GM10847 (cell line): ENCODE measurements around the gene SNRK.

Experiments
- POLR2A ChIP-seq: IDR thresholded peaks from 2 replicates; pipeline ENCODE4 v1.6.1; 2011; ENCODE audit not compliant: insufficient read length; ENCODE audit errors: extremely low read depth

SNRK gene

DNA sequence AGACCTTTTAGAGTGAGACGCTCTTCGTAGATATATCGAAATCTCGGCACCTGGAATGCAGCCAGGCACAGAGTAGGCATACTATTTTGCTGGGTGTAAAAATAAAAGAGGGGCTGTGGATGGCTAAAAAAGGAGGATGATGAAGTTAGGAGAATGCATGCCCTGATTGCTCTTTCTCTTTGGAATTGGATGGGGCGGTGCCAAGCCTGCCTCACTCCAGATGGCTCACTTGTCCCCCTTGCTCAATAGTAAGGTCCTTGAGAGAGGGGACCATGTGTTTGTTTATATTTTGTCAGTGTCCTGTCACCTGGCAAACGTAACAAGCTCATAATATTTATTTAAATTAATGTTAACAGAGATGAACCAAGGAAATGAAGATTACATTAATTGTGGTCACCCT, 33.0 kb downstream of the SNRK start:
- TF ChIP-seq POLR2A: no peak

DNA sequence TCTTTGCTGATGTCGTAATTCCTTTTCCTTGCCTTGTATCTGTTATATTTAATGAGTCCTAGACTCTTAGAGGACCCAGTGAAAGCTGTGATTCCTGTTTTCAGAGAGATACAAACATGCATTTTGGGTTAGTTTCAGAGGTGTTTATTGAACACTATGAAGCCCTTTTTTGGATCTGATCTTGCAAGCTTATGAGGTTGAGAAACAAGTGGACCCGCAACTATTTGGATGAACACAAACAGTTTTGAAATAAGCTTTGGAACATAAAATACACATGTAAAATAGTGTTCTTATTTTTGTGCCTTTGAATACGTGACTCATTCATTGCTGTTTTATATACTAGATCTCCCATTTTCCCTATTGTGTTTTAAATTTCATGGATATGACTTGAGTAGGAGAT, 33.5 kb downstream of the SNRK start:
- TF ChIP-seq POLR2A: no peak

DNA sequence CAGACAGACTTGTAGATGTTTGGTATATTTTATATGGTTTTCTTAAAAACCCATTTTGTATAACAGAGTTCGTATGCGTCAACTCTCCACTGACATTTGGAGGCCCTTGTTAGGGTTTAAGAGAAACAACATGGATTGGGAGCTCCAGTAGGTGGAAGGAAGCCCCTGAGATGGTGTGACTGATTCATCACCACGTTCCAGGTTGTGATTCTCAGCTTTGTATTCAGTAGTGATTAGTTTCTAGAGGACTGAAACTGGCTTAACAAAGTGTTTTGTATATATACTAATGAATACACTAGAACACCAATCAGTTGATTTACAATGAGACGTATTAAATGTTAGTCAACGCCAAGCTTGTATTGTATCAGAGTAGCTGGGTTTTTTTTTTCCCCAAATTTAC, 33.9 kb downstream of the SNRK start:
- TF ChIP-seq POLR2A: no peak

DNA sequence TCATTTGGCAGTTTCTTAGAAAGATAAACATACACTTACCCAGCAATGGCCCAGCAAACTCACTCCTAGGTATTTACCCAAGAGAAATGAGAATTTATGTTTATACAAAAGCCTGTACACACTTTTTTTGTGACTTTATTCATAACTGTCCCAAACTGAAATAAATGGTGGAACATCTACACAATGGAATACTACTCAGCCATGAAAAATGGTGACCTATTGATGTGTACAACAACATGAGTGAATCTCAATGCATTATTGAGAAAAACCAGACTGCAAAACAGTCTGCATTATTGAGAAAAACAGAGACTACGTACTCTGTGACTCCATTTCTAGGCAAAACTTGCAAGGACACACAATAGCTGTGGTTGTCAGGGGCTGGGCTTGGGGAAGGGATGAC, 37.2 kb downstream of the SNRK start:
- no peak for TF ChIP-seq POLR2A

DNA sequence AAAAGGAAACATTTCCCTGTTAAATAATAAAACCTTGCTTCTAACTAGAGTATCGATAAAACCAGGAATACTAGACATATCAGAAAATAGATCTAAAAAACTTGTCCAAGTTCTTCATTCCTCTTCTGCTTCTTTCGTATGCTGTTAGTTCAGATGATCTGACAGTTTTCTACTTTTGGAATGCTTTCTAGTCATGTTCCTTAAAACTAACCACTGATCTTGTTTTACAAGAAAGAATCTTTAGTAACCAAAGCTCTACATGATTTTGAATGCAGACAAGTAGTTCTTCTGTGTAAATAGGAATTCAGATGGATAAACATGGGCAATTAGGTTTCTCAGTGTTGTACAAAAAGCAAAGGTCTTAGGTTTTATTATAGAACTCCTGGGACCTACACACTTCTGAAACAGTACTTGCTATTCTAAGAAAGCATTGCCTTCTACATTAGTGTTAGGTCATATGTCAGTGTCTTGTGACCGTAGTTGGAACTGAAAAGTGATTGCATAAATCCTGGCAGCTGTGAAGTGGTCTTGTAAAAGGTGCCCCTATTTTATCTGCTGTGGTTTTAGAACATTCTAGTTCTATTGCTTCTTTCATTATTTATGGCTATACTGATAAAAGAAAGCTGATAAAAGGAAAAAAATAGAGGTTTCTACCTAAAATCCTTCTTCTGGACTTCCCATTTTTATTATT, 40.7 kb downstream of the SNRK start:
- TF ChIP-seq POLR2A: no peak

DNA sequence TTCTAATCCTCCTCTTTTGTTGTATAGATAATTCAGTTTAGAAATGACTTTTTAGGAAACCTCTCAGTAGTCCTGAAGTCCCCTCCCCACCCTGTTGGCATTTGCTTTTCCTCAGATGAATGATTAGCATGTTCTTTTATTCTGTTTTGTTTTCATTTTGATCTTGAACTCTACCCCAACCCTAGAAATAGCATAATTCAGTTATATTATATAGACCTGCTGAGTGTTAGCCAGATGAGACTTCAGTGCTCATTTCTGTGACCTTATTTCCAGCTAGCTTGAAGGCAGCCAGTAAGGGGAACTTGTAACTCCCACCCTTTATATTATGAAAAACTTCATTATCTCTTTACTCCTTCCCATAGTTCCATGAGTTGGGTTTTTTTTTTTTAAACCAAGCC, 41.2 kb downstream of the SNRK start:
- TF ChIP-seq POLR2A: no peak

DNA sequence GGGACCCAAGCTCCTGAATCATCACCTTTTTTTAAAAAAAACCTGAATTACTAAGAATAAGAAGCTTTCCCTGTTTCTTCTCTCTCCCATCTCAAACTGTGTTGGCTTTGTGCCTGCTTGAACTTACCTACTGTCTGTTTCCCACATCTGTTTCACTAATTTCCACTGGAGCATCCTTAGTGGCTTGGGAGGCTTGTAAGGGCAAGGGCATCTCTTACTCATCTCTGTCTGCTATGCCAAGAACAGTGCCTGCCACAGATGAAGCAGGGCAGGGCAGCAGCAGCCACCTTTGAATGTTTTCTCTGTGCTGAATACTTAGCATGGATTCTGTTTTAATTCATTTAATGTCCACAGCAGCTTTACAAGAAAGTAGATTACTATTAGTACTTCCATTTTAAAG, 42.3 kb downstream of the SNRK start:
- TF ChIP-seq POLR2A: no peak

DNA sequence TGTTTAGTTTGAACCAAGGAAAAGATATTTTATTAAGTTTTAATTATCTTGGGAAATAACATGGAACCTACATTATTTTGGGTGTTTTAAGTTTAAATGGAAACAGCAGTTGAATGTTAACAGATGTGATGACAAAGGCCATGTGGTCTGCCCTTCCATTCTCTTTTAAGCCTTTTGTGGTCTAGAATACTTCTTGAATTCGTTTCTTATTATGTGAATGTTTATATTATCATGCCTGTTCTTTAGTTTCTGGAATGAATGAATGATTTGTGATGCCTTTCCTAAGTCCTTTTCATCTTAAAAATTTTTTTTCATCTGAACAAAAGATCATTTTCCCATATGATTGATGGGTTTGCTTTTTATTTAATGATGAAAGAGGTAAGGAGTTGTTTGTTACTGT, 44.6 kb downstream of the SNRK start:
- TF ChIP-seq POLR2A: no peak

DNA sequence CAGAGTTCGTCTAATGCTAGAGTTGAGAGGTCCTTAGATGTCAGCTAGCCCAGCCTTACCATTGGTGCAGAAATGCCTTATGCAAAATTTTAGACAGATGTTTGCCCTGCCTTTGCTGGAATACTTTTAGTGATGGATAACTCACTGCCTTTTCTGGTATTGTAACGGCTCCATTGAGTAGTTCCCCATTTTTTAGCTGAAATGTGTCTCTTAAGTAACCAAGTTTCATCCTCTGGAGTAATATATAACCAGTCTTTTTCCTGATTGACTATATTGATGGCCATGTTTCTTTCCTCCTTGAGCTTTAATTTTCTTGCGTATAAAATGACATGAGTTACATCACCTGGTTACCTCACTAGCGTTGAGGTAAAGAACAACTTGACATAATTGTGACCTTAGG, 45.0 kb downstream of the SNRK start:
- no peak for TF ChIP-seq POLR2A

DNA sequence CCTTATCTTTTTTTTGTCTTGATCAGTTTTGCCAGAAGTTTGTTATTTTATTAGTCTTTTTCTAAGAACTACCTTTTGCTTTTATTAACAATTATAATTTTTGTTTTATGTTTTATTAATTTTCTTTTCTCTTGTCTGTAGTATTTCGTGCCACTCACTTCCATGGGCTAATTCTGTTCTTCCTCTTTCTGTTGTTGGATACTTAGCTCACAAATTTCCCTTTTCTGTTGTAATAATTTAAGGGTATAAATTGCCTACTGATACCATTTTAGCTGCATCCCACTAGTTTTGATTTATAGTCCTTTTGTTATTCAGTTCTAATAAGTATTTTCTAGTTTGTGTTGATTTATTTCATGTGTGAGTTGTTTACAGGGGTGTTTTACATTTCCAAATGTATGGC, 48.6 kb downstream of the SNRK start:
- TF ChIP-seq POLR2A: no peak

DNA sequence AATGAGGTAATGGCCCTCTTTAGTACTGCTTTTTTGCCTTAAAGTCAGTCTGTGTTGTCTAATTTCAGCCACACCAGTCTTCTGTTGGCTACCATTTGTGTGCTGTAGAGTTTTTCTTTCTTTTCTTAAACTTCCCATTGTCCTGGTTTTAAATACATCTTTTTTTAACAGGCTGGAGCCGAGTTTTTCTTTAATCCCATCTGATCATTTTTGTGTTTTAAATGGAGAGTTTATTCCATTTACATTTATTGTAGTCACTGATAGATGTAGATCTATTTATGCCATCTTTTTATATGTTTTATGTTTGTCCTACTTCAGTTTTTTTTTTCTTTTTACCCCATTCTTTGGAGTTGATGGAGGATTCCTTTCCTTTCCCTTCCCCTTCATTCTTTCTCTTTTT, 49.5 kb downstream of the SNRK start:
- TF ChIP-seq POLR2A: no peak

DNA sequence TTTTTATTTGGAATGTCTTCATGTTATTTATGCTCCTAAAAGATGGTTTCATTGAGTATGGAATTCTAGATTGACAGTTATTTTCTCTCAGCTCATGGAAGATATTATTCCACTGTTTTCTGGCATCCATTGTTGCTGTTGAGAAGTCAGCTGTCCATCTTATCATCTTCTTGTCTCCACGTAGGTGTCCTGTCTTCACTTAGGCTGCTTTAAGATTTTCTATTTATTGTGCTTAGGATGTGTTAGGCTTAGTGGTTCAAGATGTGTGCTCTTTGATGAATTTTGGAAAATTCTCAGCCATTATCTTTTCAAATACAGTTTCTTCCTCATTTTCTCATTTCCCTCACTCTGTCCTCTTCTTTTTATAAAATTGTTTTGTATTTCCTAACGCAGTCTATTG, 52.0 kb downstream of the SNRK start:
- no peak for TF ChIP-seq POLR2A

DNA sequence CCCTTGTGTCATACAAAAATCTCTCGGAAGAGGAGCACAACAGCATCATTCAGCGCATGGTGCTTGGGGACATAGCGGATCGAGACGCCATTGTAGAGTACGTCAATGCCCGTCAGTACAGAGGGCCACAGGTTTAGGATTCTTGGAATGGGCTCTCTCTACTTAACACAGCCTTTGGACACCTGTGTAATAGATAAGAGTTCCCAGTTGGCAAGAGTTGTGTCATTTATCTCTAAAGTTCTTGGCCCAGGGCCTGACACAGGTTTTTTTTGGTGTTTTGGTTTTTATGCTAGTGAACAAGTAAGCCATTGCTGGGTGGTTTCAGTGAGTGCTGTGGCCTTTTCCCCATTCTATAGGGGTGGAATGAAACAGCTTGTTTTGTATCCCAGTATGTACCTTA, 54.1 kb downstream of the SNRK start:
- no peak for TF ChIP-seq POLR2A

DNA sequence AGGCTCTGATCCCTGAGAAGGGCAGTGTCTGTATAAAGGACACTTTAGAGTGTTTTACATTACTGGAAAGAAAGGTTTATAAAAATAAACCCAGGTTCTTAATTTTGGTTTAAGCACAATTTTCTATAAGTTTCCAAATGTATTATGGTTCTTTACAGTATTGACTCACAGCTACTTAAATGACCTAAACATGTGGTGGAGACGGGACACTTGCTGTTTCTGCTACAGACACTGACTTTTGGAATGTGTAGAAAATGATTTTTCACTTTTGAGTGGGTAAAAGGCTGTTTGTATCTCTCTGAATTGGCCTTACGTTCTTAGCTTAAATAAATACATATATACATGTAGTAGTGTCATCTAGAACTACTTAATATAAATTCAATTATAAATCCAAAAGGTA, 55.4 kb downstream of the SNRK start:
- no peak for TF ChIP-seq POLR2A

DNA sequence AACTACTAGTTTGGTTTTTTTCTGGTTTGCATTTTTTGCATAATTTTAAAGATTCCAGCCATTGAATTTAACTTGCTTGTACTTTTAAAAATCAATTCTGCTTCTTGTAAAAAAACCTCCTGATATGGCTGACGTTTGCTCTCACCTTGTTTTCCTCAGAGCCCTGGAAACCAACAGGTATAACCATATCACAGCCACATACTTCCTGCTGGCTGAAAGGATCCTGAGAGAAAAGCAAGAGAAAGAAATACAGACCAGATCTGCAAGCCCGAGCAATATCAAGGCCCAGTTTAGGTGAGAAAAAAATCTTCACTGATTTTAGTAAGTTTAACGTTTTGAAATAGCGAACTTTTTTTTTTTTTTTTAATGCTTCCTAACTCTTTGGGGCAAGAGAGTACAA, 56.8 kb downstream of the SNRK start:
- no peak for TF ChIP-seq POLR2A

DNA sequence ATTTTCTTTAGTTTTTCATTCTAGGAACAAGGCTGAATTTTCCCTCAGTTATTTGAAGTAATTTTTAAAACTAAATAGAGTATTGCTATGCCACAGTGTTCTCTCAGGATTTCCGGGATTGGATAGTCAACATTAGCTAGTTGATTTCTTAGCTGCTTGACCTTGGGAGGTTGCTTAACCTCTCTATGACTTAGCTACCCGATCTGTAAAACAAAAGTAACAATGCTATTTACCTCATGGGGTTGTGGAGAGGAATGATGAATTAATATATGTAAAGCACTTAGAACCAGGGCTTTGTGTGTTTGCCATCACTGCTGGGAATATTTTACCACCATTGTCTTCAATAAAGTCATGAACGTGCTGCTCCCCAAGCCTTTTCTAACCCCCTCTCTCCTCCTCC, 57.5 kb downstream of the SNRK start:
- TF ChIP-seq POLR2A: no peak

DNA sequence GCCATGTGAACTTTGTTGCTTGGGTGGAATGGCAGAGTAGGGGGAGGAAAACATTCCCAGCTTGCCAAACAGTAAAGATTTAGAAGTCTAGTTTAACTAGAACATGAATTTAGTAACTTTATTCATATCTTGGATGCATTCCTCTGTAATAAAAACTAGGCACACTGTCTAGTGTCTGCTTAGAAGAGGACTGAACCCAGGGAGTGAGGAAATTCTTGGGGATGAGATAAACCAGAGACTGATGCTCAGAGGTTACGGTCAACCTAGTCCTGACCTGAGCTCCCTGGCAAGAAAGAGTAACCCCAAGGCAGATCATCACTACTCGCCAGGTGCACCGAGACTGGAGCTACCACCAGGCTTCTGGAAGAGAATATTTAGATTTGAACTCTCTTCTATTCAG, 58.2 kb downstream of the SNRK start:
- TF ChIP-seq POLR2A: no peak

DNA sequence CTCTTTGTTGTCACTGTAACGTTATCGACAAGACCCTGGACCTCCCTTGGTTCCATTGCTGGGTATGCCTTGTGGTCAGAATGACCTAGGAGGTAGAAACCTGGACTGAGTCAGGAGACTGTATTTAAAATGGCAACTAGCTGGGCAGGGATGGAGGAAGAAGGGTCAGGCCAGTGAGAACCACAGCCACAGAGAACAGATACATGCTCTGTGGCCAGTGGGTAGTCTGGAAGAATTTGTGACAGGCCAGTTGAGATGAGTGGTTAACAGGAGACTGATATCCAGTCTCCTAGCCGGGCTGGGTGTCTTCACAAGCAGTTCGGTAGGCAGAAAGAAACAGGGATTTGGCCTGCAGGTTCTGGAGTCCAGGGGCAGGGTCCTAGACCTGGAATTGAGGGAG, 58.9 kb downstream of the SNRK start:
- no peak for TF ChIP-seq POLR2A
